Stomach (tissue), 9 donors: Measurements from ENCODE around the gene GALNT18. TPM values are rescaled to one million over a fixed set of nuclear protein-coding genes. Genes with fewer than 3 reads are reported as not detected.

ENCODE experiments used
- DNase-seq, 2 donors: peaks; one replicate each; pipeline versions ENCODE4 v3.0.0 to v3.0.0-alpha.2; 2013 to 2019
- H3K27ac ChIP-seq, 5 donors: fragments of 200-600 bp in 4 of 5; sonication (generic) in 4 of 5; one replicate each; pipeline ENCODE4 v1.5.1; 2013 to 2019; ENCODE audit warnings: mild to moderate bottlenecking in 1 of 5, moderate library complexity in 1 of 5
- H3K27me3 ChIP-seq, 3 donors: fragments of 200-600 bp; sonication (generic); one replicate each; pipeline ENCODE4 v1.5.1; 2017 to 2019; ENCODE audit warnings: mixed run types in 1 of 3
- H3K36me3 ChIP-seq, 4 donors: fragments of 200-600 bp; sonication (generic); 1 replicate in 3 of 4; 2 replicates in 1 of 4; pipeline ENCODE4 v1.5.1; 2016 to 2019
- H3K4me1 ChIP-seq, 4 donors: fragments of 200-600 bp; sonication (generic); one replicate each; pipeline ENCODE4 v1.5.1; 2016 to 2019
- H3K4me3 ChIP-seq, 4 donors: fragments of 200-600 bp; sonication (generic) in 3 of 4; one replicate each; pipeline ENCODE4 v1.5.1; 2016 to 2019; ENCODE audit warnings: mild to moderate bottlenecking in 1 of 4
- H3K9me3 ChIP-seq, 4 donors: fragments of 200-600 bp; sonication (generic); one replicate each; pipeline ENCODE4 v1.5.1; 2016 to 2019
- CTCF ChIP-seq, 7 experiments: fragments of 450-650 bp in 4 of 7; fragments of 200-600 bp in 3 of 7; sonication (generic) in 3 of 7; IDR thresholded peaks; one replicate each; pipeline ENCODE4 v1.5.1; 2016 to 2019; ENCODE audit warnings: antibody characterized with exemption in 7 of 7, control low read depth in 2 of 7, mild to moderate bottlenecking in 1 of 7
- EP300 ChIP-seq: sonication (generic); formaldehyde crosslinking; IDR thresholded peaks from one replicate; pipeline ENCODE4 v1.6.1; 2017; ENCODE audit warnings: antibody characterized with exemption
- POLR2A ChIP-seq, 4 donors: fragments of 450-650 bp; IDR thresholded peaks; one replicate each; pipeline ENCODE4 v1.6.1; 2016; ENCODE audit warnings: antibody characterized with exemption in 4 of 4, control low read depth in 2 of 4, mild to moderate bottlenecking in 1 of 4, moderate library complexity in 1 of 4
- POLR2AphosphoS5 ChIP-seq, 3 donors: sonication (generic); formaldehyde crosslinking; IDR thresholded peaks; one replicate each; pipeline ENCODE4 v1.6.1; 2016; ENCODE audit warnings: antibody characterized with exemption in 3 of 3
- WGBS, 5 donors: extraction: QIAGEN DNeasy Blood & Tissue Kit in 3 of 5; methylation state at CpG; one replicate each; pipeline versions ENCODE4 v1.1.5 to v1.1.7; 2013 to 2018; 5-methylcytosine and 5-hydroxymethylcytosine counted together
- intact Hi-C: fragments of 100-400 bp; cut with DNase I; formaldehyde crosslinking; loops from one replicate; pipeline ENCODE4 v1.15.1; 2023; ENCODE audit warnings: low total_unique reads
- polyA plus RNA-seq, 3 donors: library from polyadenylated mRNA; stranded (reverse); fragments of 200-250 nt; gene quantifications; one replicate each; pipeline ENCODE4 v1.2.3, GENCODE V29; 2013
- total RNA-seq, 5 donors: library from RNA; depleted of rRNA; stranded (reverse); fragments of >200 nt; gene quantifications; one replicate each; pipeline versions ENCODE4 v1.1.0 to v1.2.3, GENCODE V29; 2014 to 2016
- donor health status: healthy with polysubstance abuse.
- donor health status: Bipolar disorder and iron deficiency.
- donor health status: healthy.

Gene GALNT18
- total and polyA plus RNA-seq, 8 donors = 0.58 to 16.1 (median 2.7) TPM

GRCh38 chr11:11657218-11657955 lies 35.6 kb upstream of the GALNT18 start:
- WGBS, 5 donors = 56 to 77% (median 66%) methylated on average over 6 of the region's 6 CpGs
- Histone ChIP-seq H3K9me3 (no peaks in the 10 kb centered on the region), H3K4me3 (no peak overlapping the region), H3K27ac (no peak overlapping the region), H3K4me1 (no peaks in the 10 kb centered on the region), H3K36me3 (no peaks in the 10 kb centered on the region), H3K27me3 (peaks cover 0 to 9% (median 0%) of the 10 kb centered on the region in 3 donors)
- intact Hi-C loops = no loop called here
- TF ChIP-seq CTCF (IDR thresholded peaks at IDR 0.05) (no peak), POLR2A (IDR thresholded peaks at IDR 0.05) (no peak), POLR2AphosphoS5 (IDR thresholded peaks at IDR 0.05) (no peak), EP300 (no peak)
- DNase-seq = no peak

GRCh38 chr11:11641581-11641980 lies 19.8 kb upstream of the GALNT18 start:
- H3K27ac ChIP-seq = peak overlapping the region in 1 of 5 donors; percentile 20
- no peaks in the 10 kb centered on the region for H3K27me3 ChIP-seq
- no peak for TF ChIP-seq CTCF (IDR thresholded peaks at IDR 0.05)
- no peak for TF ChIP-seq EP300
- TF ChIP-seq POLR2AphosphoS5 (IDR thresholded peaks at IDR 0.05) = no peak
- TF ChIP-seq POLR2A (IDR thresholded peaks at IDR 0.05) = no peak
- DNase-seq = no peak
- H3K4me3 ChIP-seq = no peak overlapping the region
- H3K4me1 ChIP-seq = no peaks in the 10 kb centered on the region
- intact Hi-C loops = no loop called here
- no peaks in the 10 kb centered on the region for H3K36me3 ChIP-seq
- WGBS, 5 donors = 15 to 40% (median 27%) methylated on average over 1 of the region's 1 CpG
- peaks cover 0 to 12% (median 4%) of the 10 kb centered on the region in 4 donors for H3K9me3 ChIP-seq

GRCh38 chr11:11640996-11641395 lies 19.2 kb upstream of the GALNT18 start:
- H3K9me3 ChIP-seq = peaks cover 0 to 12% (median 4%) of the 10 kb centered on the region in 4 donors
- 65 to 78% (median 75%) methylated on average over 5 of the region's 5 CpGs for WGBS, 5 donors
- H3K4me3 ChIP-seq = no peak overlapping the region
- TF ChIP-seq EP300 (no peak), POLR2A (IDR thresholded peaks at IDR 0.05) (no peak), CTCF (IDR thresholded peaks at IDR 0.05) (no peak), POLR2AphosphoS5 (IDR thresholded peaks at IDR 0.05) (no peak)
- intact Hi-C loops = no loop called here
- no peaks in the 10 kb centered on the region for H3K27me3 ChIP-seq
- no peaks in the 10 kb centered on the region for H3K4me1 ChIP-seq
- H3K36me3 ChIP-seq = no peaks in the 10 kb centered on the region
- no peak for DNase-seq
- H3K27ac ChIP-seq = no peak overlapping the region

GRCh38 chr11:11640152-11640551 lies 18.3 kb upstream of the GALNT18 start:
- Histone ChIP-seq H3K4me1 (no peaks in the 10 kb centered on the region), H3K36me3 (no peaks in the 10 kb centered on the region), H3K27me3 (no peaks in the 10 kb centered on the region), H3K9me3 (peaks cover 0 to 10% (median 4%) of the 10 kb centered on the region in 4 donors), H3K4me3 (no peak overlapping the region), H3K27ac (no peak overlapping the region)
- 82 to 96% (median 85%) methylated on average over 1 of the region's 1 CpG for WGBS, 5 donors
- intact Hi-C loops = no loop called here
- DNase-seq = no peak
- TF ChIP-seq POLR2A (IDR thresholded peaks at IDR 0.05) (no peak), CTCF (IDR thresholded peaks at IDR 0.05) (no peak), EP300 (no peak), POLR2AphosphoS5 (IDR thresholded peaks at IDR 0.05) (no peak)
